Mucosa of descending colon (tissue), 3 donors: Measurements from ENCODE around the gene DACT1. TPM values are rescaled to one million over a fixed set of nuclear protein-coding genes. Genes with fewer than 3 reads are reported as not detected.

Experiments used
- ATAC-seq: fragments of 200-7000 bp; cut with Tn5 transposase; one replicate; pipeline ENCODE4 v1.9.1; 2020; ENCODE audit warnings: mild to moderate bottlenecking, moderate library complexity
- DNase-seq, 3 donors: peaks; one replicate each; pipeline ENCODE4 v3.0.0-alpha.2; 2020
- H3K36me3 ChIP-seq: fragments of 200-600 bp; one replicate; pipeline ENCODE4 v1.8.0; 2021; ENCODE audit warnings: low read depth, mild to moderate bottlenecking
- H3K4me1 ChIP-seq: fragments of 200-600 bp; one replicate; pipeline ENCODE4 v1.8.0; 2021; ENCODE audit warnings: low read depth, mild to moderate bottlenecking
- H3K4me3 ChIP-seq: fragments of 200-600 bp; one replicate; pipeline ENCODE4 v1.8.0; 2021; ENCODE audit warnings: mild to moderate bottlenecking
- H3K9me3 ChIP-seq: fragments of 200-600 bp; one replicate; pipeline ENCODE4 v1.8.0; 2021; ENCODE audit warnings: mild to moderate bottlenecking
- CTCF ChIP-seq: fragments of 200-600 bp; IDR thresholded peaks from one replicate; pipeline ENCODE4 v1.8.0; 2022; ENCODE audit warnings: antibody characterized with exemption, mild to moderate bottlenecking
- intact Hi-C, 2 donors: fragments of 100-400 bp; cut with DNase I in 1 of 2; cut with micrococcal nuclease in 1 of 2; formaldehyde crosslinking; loops; one replicate each; pipeline versions ENCODE4 v1.11.0 to v1.11.1; 2022; cut with DNase I, micrococcal nuclease
- total RNA-seq, 3 donors: library from RNA; stranded (reverse); fragmentation: NEBNext Ultra II Directional in 2 of 3; extraction: Animal tissue kit (Norgen Biotek cat#: 25700) in 2 of 3; gene quantifications; one replicate each; pipeline versions ENCODE4 v1.2.1 to v1.2.4, GENCODE V29; 2021 to 2023
- donor health status: DM: no; HTN: no; CAD: no; lungs with moderate emphysema.
- donor health status: DM: no; HTN: no; CAD: no.
- donor health status: DM: no; HTN: yes; CAD: no.

DACT1 gene
- total RNA-seq, 3 donors from 2014 or later = 2.3 to 7.2 (median 3.0) TPM

DNA sequence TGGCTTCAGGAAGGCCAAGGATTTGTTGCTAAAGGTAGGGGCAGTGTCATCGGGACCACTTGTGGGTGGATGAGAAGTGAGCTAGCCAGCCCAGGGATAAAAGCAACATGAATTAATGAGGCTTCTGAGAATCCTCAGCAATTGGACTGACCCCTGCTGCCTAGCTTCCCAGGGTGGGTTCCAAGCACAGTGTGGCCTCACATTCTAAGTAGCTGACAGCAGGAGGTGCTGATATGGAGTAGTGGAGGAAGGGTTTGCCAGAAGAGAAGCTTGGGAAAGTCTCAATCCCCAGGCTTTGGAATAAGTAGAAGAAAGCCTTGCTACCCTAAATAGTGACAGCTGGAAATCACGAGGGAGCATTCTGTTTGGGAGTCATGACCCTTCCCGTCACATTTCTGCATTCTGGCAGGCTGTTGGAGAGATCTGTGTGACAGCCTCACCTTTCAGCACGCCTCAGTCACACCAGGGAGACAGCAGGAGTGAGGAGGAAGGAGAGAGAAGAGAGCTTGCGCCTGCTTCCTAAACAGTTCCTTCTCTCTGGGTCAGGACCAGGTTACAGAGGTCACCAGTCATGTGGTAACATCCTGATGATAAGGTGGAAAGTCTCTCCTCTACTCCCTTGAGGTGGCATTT is 31.2 kb downstream of the DACT1 start:
- no peak for TF ChIP-seq CTCF
- ATAC-seq (no peak), DNase-seq (no peak)
- Histone ChIP-seq H3K9me3 (no peaks in the 10 kb centered on the region), H3K4me3 (no peak overlapping the region), H3K4me1 (no peaks in the 10 kb centered on the region), H3K36me3 (no peaks in the 10 kb centered on the region)
- intact Hi-C loops = no loop called here

- Histone ChIP-seq H3K36me3 (no peaks in the 10 kb centered on the region), H3K4me3 (no peak overlapping the region), H3K4me1 (no peaks in the 10 kb centered on the region), H3K9me3 (no peaks in the 10 kb centered on the region)
- DNase-seq = no peak
- intact Hi-C loops = no loop called here
- no peak for TF ChIP-seq CTCF
- no peak for ATAC-seq
These were observed 31.9 kb downstream of the DACT1 start for GRCh38 chr14:58669556-58670200.

DNA sequence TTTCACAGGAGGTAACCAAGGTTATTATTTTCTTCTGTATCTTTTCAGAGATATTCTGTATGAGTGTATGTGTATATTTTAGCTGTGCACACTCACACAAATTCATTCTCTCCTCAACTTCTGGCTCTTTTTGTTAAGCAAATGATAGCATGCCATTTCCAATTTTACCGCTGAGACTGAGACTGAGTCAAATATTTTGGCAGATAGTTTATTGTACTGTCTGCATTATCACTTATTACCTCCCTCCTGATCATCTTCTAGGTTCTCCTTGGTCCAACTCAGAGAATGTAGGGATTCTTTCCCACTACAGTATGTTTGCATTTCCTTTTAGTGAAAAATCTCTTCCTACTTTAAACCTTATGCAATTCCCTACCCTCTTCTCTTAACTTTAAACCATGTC is 33.3 kb downstream of the DACT1 start:
- ATAC-seq = no peak
- no peak for TF ChIP-seq CTCF
- Histone ChIP-seq H3K4me3 (no peak overlapping the region), H3K4me1 (no peaks in the 10 kb centered on the region), H3K9me3 (no peaks in the 10 kb centered on the region), H3K36me3 (no peaks in the 10 kb centered on the region)
- intact Hi-C loops = no loop called here
- no peak for DNase-seq

DNA sequence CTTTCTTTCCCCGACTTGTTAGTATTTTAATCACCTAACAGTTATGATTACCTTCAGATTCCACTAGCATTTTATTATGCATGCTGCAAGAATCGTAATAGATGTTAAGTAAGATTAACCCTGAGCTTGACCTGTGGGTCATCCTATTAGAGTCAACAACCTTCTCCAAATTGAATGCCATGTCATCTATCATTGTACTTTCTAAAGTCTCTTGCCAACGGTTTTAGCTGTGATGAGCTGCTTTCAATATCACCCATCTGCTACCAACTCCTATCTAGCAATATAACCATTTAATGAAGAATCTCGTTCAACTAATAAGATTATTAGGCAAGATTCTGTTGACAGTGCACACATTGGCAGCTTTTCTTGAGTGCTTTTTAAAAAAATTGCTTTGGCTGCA is 33.7 kb downstream of the DACT1 start:
- H3K4me3 ChIP-seq = no peak overlapping the region
- ATAC-seq (no peak), DNase-seq (no peak)
- intact Hi-C loops = no loop called here
- no peaks in the 10 kb centered on the region for H3K9me3 ChIP-seq
- no peak for TF ChIP-seq CTCF
- no peaks in the 10 kb centered on the region for H3K36me3 ChIP-seq
- H3K4me1 ChIP-seq = no peaks in the 10 kb centered on the region

GRCh38 chr14:58673722-58674121 is 36.0 kb downstream of the DACT1 start:
- no peak overlapping the region for H3K4me3 ChIP-seq
- TF ChIP-seq CTCF = no peak
- ATAC-seq = no peak
- no peaks in the 10 kb centered on the region for H3K9me3 ChIP-seq
- DNase-seq = no peak
- H3K36me3 ChIP-seq = no peaks in the 10 kb centered on the region
- H3K4me1 ChIP-seq = peaks cover 4% of the 10 kb centered on the region
- intact Hi-C loops = no loop called here
